ENCODE results near the gene GNG8. TPM values are rescaled to one million over a fixed set of nuclear protein-coding genes. Genes with fewer than 3 reads are reported as not detected.
A peak's percentile ranks its signal among the peaks of the same experiment; 100 is the strongest.

Gene GNG8
- total and polyA plus RNA-seq, 9 of the 15 experiments (the other 6 are each of a cell fraction or from before 2014, with no cell fraction given), result 1.3 TPM; not detected in 8

GRCh38 chr19:46659151-46660007 lies 23.4 kb upstream of the GNG8 start (continued):
- TF ChIP-seq EGR1 (conservative IDR thresholded peaks at IDR 0.05) (peak; percentile 70), CBFA2T3 (IDR thresholded peaks at IDR 0.05) (peak; percentile 78), RBBP5 (IDR thresholded peaks at IDR 0.05; ENCODE audit: borderline replicate concordance, insufficient read depth, low read length, poor library complexity, severe bottlenecking) (peak; percentile 19), POLR2AphosphoS5 (IDR thresholded peaks at IDR 0.05; ENCODE audit: control insufficient read depth, insufficient read depth, low read depth, low read length) (0 out of 2 replicates have a peak, but pooled peaks have one; percentile 30), BCOR (IDR thresholded peaks at IDR 0.05) (peak; percentile 38; the same call in 1 of the 2 replicates), LARP7 (IDR thresholded peaks at IDR 0.05) (peak; percentile 74; the same call in 1 of the 2 replicates), ZNF511 (CRISPR knock-in tag; IDR thresholded peaks at IDR 0.05) (no peak), GTF2F1 (IDR thresholded peaks at IDR 0.05; ENCODE audit: low read depth, low read length) (no peak), NFE2 (IDR thresholded peaks at IDR 0.05; ENCODE audit: low read depth) (no peak), KLF16 (IDR thresholded peaks at IDR 0.05) (no peak), SMARCE1 (IDR thresholded peaks at IDR 0.05) (peak; percentile 43; the same call in 1 of the 2 replicates)
- TF ChIP-seq, protein P1, sequence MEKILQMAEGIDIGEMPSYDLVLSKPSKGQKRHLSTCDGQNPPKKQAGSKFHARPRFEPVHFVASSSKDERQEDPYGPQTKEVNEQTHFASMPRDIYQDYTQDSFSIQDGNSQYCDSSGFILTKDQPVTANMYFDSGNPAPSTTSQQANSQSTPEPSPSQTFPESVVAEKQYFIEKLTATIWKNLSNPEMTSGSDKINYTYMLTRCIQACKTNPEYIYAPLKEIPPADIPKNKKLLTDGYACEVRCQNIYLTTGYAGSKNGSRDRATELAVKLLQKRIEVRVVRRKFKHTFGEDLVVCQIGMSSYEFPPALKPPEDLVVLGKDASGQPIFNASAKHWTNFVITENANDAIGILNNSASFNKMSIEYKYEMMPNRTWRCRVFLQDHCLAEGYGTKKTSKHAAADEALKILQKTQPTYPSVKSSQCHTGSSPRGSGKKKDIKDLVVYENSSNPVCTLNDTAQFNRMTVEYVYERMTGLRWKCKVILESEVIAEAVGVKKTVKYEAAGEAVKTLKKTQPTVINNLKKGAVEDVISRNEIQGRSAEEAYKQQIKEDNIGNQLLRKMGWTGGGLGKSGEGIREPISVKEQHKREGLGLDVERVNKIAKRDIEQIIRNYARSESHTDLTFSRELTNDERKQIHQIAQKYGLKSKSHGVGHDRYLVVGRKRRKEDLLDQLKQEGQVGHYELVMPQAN (IDR thresholded peaks at IDR 0.05; ENCODE audit: borderline replicate concordance), result peak; percentile 42; the same call in 1 of the 2 replicates
- TF ChIP-seq, protein P2, sequence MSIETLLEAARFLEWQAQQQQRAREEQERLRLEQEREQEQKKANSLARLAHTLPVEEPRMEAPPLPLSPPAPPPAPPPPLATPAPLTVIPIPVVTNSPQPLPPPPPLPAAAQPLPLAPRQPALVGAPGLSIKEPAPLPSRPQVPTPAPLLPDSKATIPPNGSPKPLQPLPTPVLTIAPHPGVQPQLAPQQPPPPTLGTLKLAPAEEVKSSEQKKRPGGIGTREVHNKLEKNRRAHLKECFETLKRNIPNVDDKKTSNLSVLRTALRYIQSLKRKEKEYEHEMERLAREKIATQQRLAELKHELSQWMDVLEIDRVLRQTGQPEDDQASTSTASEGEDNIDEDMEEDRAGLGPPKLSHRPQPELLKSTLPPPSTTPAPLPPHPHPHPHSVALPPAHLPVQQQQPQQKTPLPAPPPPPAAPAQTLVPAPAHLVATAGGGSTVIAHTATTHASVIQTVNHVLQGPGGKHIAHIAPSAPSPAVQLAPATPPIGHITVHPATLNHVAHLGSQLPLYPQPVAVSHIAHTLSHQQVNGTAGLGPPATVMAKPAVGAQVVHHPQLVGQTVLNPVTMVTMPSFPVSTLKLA (conservative IDR thresholded peaks at IDR 0.05), result peak in 1 of 2 experiments; percentile 43; a peak in 1 of 4 replicates

Data from K562 (cell line).